Adipose tissue (tissue), 3 donors: ENCODE data around the gene DSCAM. TPM values are rescaled to one million over a fixed set of nuclear protein-coding genes. Genes with fewer than 3 reads are reported as not detected.

ENCODE experiments used
- H3K27ac ChIP-seq: one replicate; pipeline ENCODE4 v1.5.1; 2013; ENCODE audit warnings: low read depth, low read length
- WGBS, 3 donors: extraction: QIAGEN DNeasy Blood & Tissue Kit; methylation state at CpG; one replicate each; pipeline ENCODE4 v1.1.7; 2013; 5-methylcytosine and 5-hydroxymethylcytosine counted together
- polyA plus RNA-seq, 3 donors: library from polyadenylated mRNA; stranded (reverse); fragments of 200-250 nt; gene quantifications; one replicate each; pipeline ENCODE4 v1.2.3, GENCODE V29; 2013
- donor health status: healthy with polysubstance abuse.
- donor health status: Bipolar disorder and iron deficiency.
- donor health status: healthy.

The DSCAM gene
- polyA plus RNA-seq, 3 donors: 0.08 TPM; not detected in 2

GRCh38 chr21:39961251-39961650 is 885.7 kb downstream of the DSCAM start:
- no peak overlapping the region for H3K27ac ChIP-seq
- 67 to 79% (median 71%) methylated on average over 1 of the region's 1 CpG for WGBS, 3 donors
